Activated CD4-positive, alpha-beta T cell treated with anti-CD3 and anti-CD28 coated beads, Interleukin-2, amount 50 U/mL, for 24 hours (primary cell): ENCODE data around the gene VWA2.

Experiments
- DNase-seq, 2 donors: peaks; one replicate each; pipeline ENCODE4 v3.0.0-alpha.2; 2020; ENCODE audit warnings: low read depth in 1 of 2, low spot score in 1 of 2

VWA2 gene

GRCh38 chr10:114337510-114338462, 98.7 kb downstream of the VWA2 start:
- DNase-seq = no peak

GRCh38 chr10:114340816-114341215, 101.8 kb downstream of the VWA2 start:
- no peak for DNase-seq
